DND-41 (cell line): ENCODE data around the gene ZNF337.
"Not testable (repeated sequence)": the region's sequence is repeated elsewhere in the genome, so short reads cannot be mapped to it uniquely, and the experiment has no call there.

Experiments used
- ATAC-seq: fragments of 200-7000 bp; cut with Tn5 transposase; 3 replicates; pipeline ENCODE4 v1.9.1; 2021; ENCODE audit warnings: low read depth; ENCODE audit not compliant: insufficient read depth
- DNase-seq: peaks from one replicate; pipeline ENCODE4 v3.0.0-alpha.2; 2020
- H2AFZ ChIP-seq: 2 replicates; pipeline ENCODE4 v1.6.0; 2012; ENCODE audit warnings: low read depth, low read length
- H3K27ac ChIP-seq: 2 replicates; pipeline ENCODE4 v1.5.1; 2012; ENCODE audit warnings: low read length, inconsistent platforms
- H3K27me3 ChIP-seq: fragments of 200-600 bp; sonication (generic); 2 replicates; pipeline ENCODE4 v1.6.0; 2012; ENCODE audit warnings: low read length, mild to moderate bottlenecking, inconsistent platforms; ENCODE audit not compliant: insufficient read depth, poor library complexity
- H3K36me3 ChIP-seq: 2 replicates; pipeline ENCODE4 v1.5.1; 2012; ENCODE audit warnings: low read length, inconsistent platforms; ENCODE audit not compliant: insufficient read depth
- H3K4me1 ChIP-seq: 2 replicates; pipeline ENCODE4 v1.5.1; 2012; ENCODE audit warnings: mild to moderate bottlenecking, low read length; ENCODE audit not compliant: insufficient read depth
- H3K4me2 ChIP-seq: 2 replicates; pipeline ENCODE4 v1.6.0; 2012; ENCODE audit warnings: mild to moderate bottlenecking, moderate library complexity, low read length, inconsistent platforms; ENCODE audit not compliant: insufficient read depth
- H3K4me3 ChIP-seq, 2 experiments: fragments of 200-600 bp in 1 of 2; shearing (Covaris generic) in 1 of 2; 2 replicates each; pipeline ENCODE4 v1.5.1; 2012 to 2016; ENCODE audit warnings: inconsistent platforms in 2 of 2, low read length in 2 of 2, mild to moderate bottlenecking in 2 of 2, low read depth in 1 of 2, moderate library complexity in 1 of 2
- H3K79me2 ChIP-seq: 2 replicates; pipeline ENCODE4 v1.6.0; 2012; ENCODE audit warnings: low read length, inconsistent platforms; ENCODE audit not compliant: insufficient read depth
- H3K9ac ChIP-seq: 2 replicates; pipeline ENCODE4 v1.6.0; 2012; ENCODE audit warnings: low read depth, mild to moderate bottlenecking, inconsistent platforms, low read length, moderate library complexity
- H3K9me3 ChIP-seq: 2 replicates; pipeline ENCODE4 v1.5.1; 2012; ENCODE audit warnings: low read length, moderate library complexity, mild to moderate bottlenecking, inconsistent platforms; ENCODE audit not compliant: insufficient read depth, severe bottlenecking
- H4K20me1 ChIP-seq: 2 replicates; pipeline ENCODE4 v1.6.0; 2012; ENCODE audit warnings: low read length; ENCODE audit not compliant: insufficient read depth
- CTCF ChIP-seq: IDR thresholded peaks from 2 replicates; pipeline ENCODE4 v1.5.1; 2012; ENCODE audit warnings: borderline replicate concordance, low read length, moderate library complexity, mild to moderate bottlenecking; ENCODE audit not compliant: poor library complexity, severe bottlenecking; ENCODE audit errors: extremely low read depth
- EZH2 ChIP-seq: IDR thresholded peaks from 3 replicates; pipeline ENCODE4 v1.6.1; 2012; ENCODE audit warnings: borderline replicate concordance, low read depth, mild to moderate bottlenecking, moderate library complexity, low read length, inconsistent platforms; ENCODE audit not compliant: severe bottlenecking

The ZNF337 gene

DNA sequence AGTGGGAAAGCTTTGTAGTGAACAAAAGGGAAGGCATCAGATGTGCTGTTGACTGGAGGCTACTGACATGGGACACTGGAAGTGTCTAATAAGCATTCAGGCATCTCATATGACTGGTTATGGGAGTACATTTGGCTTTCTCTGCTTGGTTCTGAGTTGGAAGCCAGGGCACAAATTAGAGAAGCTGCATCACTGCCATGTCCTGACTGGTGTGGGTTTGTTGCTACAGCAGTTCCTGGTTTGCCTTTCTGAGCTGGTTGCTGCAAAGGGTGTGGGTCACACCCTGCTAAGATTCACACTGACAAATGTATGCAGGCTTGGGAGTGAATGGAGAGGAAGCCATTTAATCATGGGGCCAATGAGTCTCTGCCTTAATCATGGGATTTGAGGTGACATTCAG, 36.7 kb downstream of the ZNF337 start:
- H3K9ac ChIP-seq, result no peak overlapping the region
- H4K20me1 ChIP-seq, result no peaks in the 10 kb centered on the region
- no peak for TF ChIP-seq EZH2
- no peak for TF ChIP-seq CTCF
- no peaks in the 10 kb centered on the region for H3K9me3 ChIP-seq
- H3K79me2 ChIP-seq, result no peaks in the 10 kb centered on the region
- H3K27ac ChIP-seq, result no peak overlapping the region
- no peaks in the 10 kb centered on the region for H3K4me1 ChIP-seq
- no peak for DNase-seq
- no peak overlapping the region for H3K4me2 ChIP-seq
- ATAC-seq, result no peak
- peaks cover 7% of the 10 kb centered on the region for H3K36me3 ChIP-seq
- no peak overlapping the region for H2AFZ ChIP-seq
- no peaks in the 10 kb centered on the region for H3K27me3 ChIP-seq
- H3K4me3 ChIP-seq, result no peak overlapping the region

- no peaks in the 10 kb centered on the region for H3K36me3 ChIP-seq
- H3K9ac ChIP-seq, result no peak overlapping the region
- H3K27me3 ChIP-seq, result no peaks in the 10 kb centered on the region
- H3K79me2 ChIP-seq, result no peaks in the 10 kb centered on the region
- H3K27ac ChIP-seq, result no peak overlapping the region
- DNase-seq (no peak), ATAC-seq (no peak)
- H2AFZ ChIP-seq, result no peak overlapping the region
- H3K4me3 ChIP-seq, result no peak overlapping the region
- H3K4me1 ChIP-seq, result no peaks in the 10 kb centered on the region
- no peak overlapping the region for H3K4me2 ChIP-seq
- H4K20me1 ChIP-seq, result no peaks in the 10 kb centered on the region
- TF ChIP-seq CTCF (no peak), EZH2 (no peak)
- H3K9me3 ChIP-seq, result no peaks in the 10 kb centered on the region
These were observed 42.2 kb downstream of the ZNF337 start for GRCh38 chr20:25654487-25654886.

DNA sequence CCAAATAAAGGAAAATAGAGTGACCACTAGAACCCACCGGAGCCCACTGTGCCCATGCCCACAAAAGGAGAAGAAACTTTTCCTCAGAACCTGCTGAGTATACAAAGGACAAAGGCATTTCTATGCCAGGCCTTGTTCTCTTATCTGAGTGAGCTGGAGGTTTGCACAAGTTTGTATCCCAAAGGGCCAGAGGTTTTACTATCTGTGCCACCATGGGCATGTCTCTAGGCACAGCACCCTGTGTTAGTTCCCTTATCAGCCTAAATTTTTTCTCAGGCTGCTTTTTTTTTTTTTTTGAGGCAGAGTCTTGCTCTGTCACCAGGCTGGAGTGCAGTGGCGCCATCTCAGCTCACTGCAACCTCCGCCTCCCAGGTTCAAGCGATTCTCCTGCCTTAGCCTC, 43.8 kb downstream of the ZNF337 start:
- DNase-seq, H3K4me3 ChIP-seq, ATAC-seq: not testable (repeated sequence)

DNA sequence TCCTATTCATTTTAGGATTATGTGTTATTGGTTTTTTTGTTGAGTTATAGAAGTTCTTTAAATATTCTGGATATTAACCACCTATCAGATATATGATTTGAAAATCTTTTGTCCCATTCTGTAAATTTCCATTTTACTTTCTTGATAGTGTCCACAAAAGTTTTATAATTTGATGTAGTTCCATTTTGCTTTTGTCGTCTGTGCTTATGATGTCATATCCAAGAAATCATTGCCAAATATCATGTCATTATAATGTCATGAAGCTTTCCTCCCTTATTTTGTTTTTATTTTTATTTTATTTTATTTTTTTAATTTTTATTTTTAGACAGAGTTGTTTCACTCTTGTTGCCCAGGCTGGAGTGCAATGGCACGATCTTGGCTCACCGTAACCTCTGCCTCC, 51.8 kb downstream of the ZNF337 start:
- H3K36me3 ChIP-seq, result no peaks in the 10 kb centered on the region; the same call in 1 of the 2 replicates
- peaks cover 20% of the 10 kb centered on the region for H3K4me1 ChIP-seq
- no peaks in the 10 kb centered on the region for H4K20me1 ChIP-seq
- H3K27ac ChIP-seq, result no peak overlapping the region
- no peaks in the 10 kb centered on the region for H3K27me3 ChIP-seq
- no peak overlapping the region for H3K4me2 ChIP-seq
- no peaks in the 10 kb centered on the region for H3K9me3 ChIP-seq
- H3K79me2 ChIP-seq, result no peaks in the 10 kb centered on the region
- no peak overlapping the region for H2AFZ ChIP-seq
- no peak overlapping the region for H3K9ac ChIP-seq
- no peak for DNase-seq
- ATAC-seq, result no peak
- no peak for TF ChIP-seq EZH2
- no peak for TF ChIP-seq CTCF
- H3K4me3 ChIP-seq, result no peak overlapping the region

More for the DNA sequence above, 43.8 kb downstream of the ZNF337 start:
- H3K27ac ChIP-seq, H3K79me2 ChIP-seq, H3K27me3 ChIP-seq, H3K4me1 ChIP-seq, H3K36me3 ChIP-seq, H2AFZ ChIP-seq, H3K9me3 ChIP-seq, H3K9ac ChIP-seq, H3K4me2 ChIP-seq, H4K20me1 ChIP-seq: not testable (repeated sequence)
